NB4 (cell line): Measurements from ENCODE around the gene RAD23B.

Experiments used
- CTCF ChIP-seq: IDR thresholded peaks from one replicate; pipeline ENCODE4 v1.5.1; 2012; ENCODE audit warnings: low read depth, low read length
- MAX ChIP-seq: IDR thresholded peaks from 2 replicates; pipeline ENCODE4 v1.6.1; 2011; ENCODE audit warnings: low read depth, low read length
- MYC ChIP-seq: IDR thresholded peaks from 2 replicates; pipeline ENCODE4 v1.6.1; 2011; ENCODE audit warnings: low read depth, low read length

GRCh38 chr9:107348836-107349235 lies 65.8 kb downstream of the RAD23B start:
- TF ChIP-seq MAX (no peak), MYC (no peak), CTCF (no peak)
